Keratinocyte (primary cell): ENCODE measurements around the gene DARS2.

Experiments used
- CTCF ChIP-seq, 3 experiments: IDR thresholded peaks in 1 of 3; conservative IDR thresholded peaks in 1 of 3; optimal IDR thresholded peaks in 1 of 3; 2 replicates in 2 of 3; 3 replicates in 1 of 3; pipeline versions ENCODE3 to v1.5.1; 2011; ENCODE audit warnings: low read length in 3 of 3, mild to moderate bottlenecking in 3 of 3, moderate library complexity in 2 of 3, control low read depth in 1 of 3, inconsistent platforms in 1 of 3; ENCODE audit not compliant: insufficient read depth in 2 of 3; ENCODE audit errors: extremely low read depth in 1 of 3
- EZH2 ChIP-seq: IDR thresholded peaks from one replicate; pipeline ENCODE4 v1.6.1; 2012; ENCODE audit warnings: inconsistent platforms, mild to moderate bottlenecking, low read length, moderate library complexity

GRCh38 chr1:173871500-173871899 lies 47.0 kb downstream of the DARS2 start:
- TF ChIP-seq CTCF (optimal IDR thresholded peaks at IDR 0.05 in 1 of 3, IDR thresholded peaks at IDR 0.05 in 1 of 3, conservative IDR thresholded peaks at IDR 0.05 in 1 of 3; ENCODE audit: extremely low read depth in 1 of 3, insufficient read depth in 2 of 3, low read length in 3 of 3): no peak
- TF ChIP-seq EZH2: no peak
